Ecto neural progenitor cell (in vitro differentiated cells): ENCODE results near the gene SETBP1.

Experiments
- DNase-seq: peaks from one replicate; pipeline ENCODE4 v3.0.0-alpha.2; 2018; ENCODE audit warnings: low spot score

SETBP1 gene

DNA sequence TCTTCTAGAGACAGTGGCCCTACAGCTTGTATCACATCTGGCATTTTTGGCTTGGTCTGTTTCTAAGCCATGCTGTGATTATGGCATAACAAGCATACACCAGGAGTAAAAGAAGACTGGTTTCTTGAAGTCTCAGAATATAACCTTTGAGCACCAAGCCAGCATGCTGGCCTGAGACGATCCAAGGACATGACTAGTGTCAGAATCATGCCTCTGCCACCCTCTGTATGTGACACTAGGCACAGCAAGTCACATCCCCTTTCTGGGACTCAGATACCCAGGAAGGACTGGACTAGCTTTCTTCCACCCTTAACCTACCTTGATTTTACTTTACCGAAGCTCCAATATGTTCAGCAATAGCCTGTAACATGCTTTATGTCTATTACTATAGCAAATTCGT is 345.5 kb downstream of the SETBP1 start:
- DNase-seq = no peak

GRCh38 chr18:45034179-45034578 is 353.5 kb downstream of the SETBP1 start:
- no peak for DNase-seq

DNA sequence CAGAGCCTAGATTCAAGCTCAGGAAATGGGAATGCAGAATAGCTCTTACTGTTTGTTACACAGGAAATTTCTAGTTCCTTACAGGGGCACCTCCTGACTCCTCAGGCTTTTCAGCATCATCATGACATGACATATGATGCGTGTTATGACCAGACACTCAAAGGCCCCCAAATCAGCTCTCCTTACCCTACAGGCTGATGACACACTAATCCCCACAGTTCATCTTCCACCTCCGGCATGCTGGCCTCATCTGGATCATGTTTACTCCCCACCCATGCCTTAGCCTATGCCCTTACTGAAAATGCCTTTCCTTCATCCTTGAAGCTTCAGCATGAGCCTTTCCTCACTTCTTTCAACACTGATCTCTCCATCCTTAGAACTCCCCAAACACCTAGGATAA is 356.9 kb downstream of the SETBP1 start:
- DNase-seq = no peak

DNA sequence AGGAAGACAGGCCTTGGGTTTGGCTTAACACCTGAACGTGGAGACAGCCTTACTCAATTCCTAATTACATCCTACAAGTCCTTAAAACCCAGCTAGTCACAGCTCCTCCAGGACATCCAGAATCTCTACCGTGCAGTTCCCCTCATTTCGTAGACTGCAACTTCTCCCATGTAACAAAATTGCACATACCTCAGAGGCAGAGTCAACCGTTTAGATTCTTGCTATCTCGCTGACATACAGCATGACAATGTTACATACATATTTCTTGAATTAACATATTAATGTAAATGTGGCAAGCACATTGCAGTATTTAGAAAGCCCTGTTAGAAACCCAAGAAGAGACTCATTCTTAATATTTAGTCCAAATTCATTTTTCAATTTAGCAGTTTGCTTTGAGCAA is 358.7 kb downstream of the SETBP1 start:
- DNase-seq = no peak

- no peak for DNase-seq
Observed at GRCh38 chr18:45040879-45041278, 360.2 kb downstream of the SETBP1 start.

DNA sequence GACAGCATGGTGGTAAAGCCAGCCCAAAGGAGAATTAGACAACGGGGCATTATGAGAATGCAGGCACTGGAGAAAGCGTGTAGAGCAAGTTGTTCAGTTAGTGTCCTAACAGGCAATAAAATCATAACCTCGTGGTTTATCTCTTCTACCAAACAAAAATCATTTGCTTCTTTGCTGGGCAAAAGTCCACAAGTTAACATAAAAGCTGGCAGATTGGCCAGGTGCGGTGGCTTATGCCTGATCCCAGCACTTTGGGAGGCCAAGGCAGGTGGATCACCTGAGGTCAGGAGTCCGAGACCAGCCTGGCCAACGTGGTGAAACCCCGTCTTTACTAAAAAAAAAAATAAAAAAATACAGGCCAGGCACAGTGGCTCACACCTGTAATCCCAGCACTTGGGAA is 364.1 kb downstream of the SETBP1 start:
- DNase-seq = no peak

- no peak for DNase-seq
Observed at GRCh38 chr18:45046228-45046627, 365.5 kb downstream of the SETBP1 start.

DNA sequence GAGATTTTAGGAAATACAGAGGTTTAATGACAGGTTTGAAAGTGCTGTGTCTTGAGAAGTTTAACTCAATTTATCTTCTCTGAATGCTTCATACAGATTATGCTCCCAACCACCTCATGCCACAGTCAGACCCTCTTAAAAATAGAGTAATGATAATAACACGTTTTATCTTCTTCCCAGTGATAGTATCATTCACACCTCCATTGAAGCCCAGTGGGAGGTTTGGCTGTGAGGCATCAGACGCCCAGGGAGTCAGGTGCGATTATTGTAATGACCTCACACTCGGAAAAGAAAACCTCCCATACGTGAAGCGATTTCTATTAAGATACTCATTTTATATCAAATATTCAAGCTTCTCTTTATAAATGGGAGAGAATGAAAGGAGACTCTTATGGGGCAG is 366.3 kb downstream of the SETBP1 start:
- DNase-seq = no peak

DNA sequence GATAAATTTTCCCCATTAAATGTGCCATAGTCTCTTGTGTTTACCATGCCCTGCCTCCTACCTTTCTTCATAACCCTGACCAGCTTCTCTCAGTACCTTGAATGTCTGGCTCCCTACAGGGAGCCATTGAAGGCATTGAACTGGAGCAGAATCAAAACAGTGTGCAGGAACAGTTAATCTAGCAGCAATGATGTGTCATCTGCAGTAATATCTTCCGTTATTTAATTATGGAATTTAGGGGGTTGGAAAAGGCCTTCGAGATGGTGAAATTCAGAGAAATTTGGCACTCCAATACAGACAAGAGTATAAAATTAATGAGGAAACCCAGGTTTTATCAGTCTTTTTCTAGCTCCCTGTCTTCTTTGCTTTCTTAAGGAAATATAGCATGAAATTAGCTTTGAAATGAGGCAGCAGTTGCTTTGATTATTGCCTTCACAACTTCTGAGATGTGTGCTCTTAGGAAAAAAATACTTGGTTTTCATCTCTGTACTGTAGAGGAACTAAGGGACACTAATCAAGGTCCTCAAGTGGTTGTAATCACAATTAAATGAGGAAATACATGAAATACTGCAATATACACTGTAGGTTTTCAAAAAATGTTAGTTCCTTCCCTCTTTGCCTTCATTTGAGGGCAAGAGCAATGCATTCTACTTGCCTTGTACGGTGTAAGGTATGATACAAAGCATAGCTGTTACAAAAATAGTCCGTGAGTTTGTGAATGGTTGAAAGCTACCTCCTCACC is 369.1 kb downstream of the SETBP1 start:
- no peak for DNase-seq

DNA sequence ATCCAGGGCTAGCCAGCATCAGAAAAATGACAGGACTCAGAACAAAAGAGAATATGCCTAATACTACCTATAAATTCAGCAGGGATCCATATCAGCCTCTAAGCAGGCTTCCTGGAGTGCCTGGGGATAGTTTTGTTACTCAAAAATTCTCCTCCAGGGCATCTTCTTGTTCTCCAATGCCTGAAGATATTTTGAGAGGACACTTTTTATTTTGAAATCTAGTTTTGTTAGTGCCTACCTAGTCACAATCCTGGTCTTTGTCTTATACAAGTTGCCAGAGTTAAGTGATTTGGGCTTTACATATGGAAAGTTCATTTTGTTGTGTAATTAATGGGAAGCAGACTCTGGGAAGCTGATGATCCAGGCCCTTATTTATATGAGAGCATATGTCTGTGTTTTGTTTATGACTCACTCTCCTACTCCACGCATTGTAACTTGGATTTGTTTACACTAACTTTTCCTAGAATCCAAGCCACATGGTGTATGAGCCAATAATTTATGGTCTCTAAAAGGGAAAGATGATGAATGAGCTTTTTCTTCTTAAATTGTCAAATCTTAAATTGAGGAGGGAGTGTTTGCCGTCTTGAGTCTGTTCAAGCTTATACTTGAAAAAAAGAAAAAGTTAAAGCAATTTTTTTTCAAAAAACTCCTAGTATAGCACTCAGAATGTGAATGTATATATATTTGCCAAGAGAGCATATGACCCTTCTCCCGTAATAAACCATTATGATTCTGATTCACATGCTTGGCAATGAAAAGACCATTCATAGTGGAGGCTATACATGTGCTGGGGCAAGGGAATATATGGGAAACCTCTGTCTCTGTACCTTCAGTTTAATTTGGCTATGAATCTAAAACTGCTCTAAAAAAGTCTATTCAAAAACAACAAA is 370.3 kb downstream of the SETBP1 start:
- DNase-seq = no peak

GRCh38 chr18:45054636-45055035 is 373.9 kb downstream of the SETBP1 start:
- DNase-seq = no peak

GRCh38 chr18:45055811-45056210 is 375.1 kb downstream of the SETBP1 start:
- no peak for DNase-seq

DNA sequence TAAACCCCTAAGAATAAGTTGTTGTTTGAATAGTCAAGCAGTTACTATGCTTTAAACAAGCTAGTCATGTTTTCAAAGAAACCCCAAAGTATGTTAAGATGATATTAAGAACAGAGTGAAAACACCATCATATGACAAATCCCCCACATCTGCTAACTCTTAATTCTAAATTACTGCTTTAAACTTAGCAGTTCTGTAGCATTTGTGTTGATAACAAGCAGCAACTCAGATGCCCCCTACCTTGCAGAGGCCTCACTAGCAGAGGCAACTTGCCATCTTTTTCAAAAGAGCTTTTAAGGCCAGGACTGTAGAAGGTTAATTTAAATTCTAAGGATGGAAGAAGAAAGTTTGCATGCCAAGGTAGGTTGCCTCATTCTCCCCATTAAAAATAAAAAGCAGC is 376.2 kb downstream of the SETBP1 start:
- no peak for DNase-seq

DNA sequence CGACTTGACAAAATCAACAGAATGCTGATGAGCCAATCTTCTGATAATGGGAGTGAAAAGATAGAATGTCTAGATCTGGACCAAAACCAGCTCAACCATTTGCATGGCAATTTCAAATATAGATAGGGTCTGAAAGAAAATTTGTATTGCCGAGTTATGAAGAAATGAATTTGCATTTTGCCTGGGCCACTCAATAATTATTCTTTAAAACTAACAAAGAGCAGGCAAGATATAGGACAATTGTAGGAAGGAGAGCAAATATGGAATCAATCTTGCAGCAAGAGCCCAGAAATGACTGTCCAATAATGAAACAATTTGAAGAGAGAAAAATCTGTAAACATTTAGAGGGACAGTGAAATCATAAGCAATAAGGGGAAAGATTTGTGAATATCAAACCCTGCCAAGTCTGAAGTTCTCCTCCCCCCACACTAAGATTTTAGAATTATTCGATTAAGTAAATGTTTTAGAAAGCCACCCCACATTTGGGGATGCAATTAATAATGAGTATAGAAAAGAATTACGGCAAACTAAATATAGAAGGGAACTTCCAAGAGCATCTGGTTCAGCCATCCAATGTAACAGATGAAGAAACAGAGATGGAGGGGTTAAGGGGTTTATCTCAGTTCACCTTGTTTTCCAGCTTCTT is 377.4 kb downstream of the SETBP1 start:
- no peak for DNase-seq

- no peak for DNase-seq
Observed at GRCh38 chr18:45059695-45060094, 379.0 kb downstream of the SETBP1 start.

DNA sequence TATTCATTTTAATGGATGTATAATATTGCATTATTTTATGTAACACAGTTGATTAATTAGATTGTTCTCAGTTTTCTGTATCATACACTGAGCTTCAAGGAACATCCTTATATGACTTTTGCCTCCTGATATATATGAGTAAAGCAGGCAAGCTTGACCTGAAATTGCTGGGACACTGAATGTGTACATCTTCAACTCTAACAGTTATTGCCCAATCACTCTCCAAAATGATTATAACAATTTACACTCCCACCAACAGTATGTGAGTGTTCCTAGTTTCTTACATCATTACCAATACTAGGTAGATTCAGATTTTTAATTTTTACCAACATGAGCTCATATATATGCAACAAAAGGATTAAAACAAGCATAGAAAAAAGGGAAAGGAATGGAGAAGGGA is 379.4 kb downstream of the SETBP1 start:
- DNase-seq = no peak

DNA sequence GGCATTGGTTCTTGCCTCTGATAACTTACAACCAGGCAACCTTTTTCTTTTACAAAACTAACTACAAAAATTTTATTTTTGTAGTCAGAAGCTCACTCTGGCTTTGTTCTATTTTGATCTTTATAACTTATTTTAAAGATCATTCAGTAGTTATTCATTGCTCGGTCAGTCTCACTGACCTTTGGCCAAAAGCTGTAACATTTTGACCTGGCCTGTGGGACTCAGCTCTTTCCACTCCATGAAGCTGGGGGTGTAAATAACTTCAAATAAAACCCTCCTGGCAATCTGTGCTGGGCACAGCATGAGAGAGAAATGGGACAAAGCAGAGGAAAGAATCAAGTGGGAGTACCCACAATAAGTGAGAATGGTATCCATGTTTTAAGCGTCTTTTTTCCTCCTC is 380.7 kb downstream of the SETBP1 start:
- DNase-seq = no peak

DNA sequence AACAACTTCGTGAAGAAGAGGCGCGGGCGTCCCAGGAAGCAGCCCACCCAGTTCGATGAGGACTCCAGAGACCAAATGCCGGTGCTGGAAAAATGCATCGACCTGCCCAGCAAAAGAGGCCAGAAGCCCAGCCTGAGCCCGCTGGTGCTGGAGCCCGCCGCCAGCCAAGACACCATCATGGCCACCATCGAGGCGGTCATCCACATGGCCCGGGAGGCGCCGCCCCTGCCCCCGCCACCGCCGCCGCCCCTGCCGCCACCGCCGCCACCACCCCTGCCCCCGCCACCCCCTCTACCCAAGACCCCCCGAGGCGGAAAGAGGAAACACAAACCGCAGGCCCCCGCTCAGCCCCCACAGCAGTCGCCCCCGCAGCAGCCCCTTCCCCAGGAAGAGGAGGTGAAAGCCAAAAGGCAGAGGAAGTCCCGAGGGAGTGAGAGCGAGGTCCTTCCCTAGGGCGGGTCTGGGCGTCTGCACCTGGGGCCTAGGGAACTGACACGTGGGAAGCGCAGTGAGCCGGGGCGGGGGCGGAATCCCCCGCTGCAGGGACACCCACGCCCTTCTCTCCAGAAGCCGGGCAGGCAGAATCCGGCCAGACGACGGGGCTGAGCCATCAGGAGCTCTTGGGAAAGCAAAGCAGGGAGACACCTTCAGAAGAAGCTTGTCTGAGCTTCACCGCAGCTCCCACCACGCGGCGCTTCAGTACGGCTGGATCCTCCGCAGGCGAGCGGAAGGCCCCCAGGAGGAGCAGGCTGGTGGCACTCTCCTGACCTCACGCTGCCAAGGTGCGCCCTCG is 382.8 kb downstream of the SETBP1 start:
- DNase-seq = no peak

GRCh38 chr18:45066210-45066609 is 385.5 kb downstream of the SETBP1 start:
- DNase-seq = no peak

- no peak for DNase-seq
Observed at GRCh38 chr18:45066886-45067285, 386.2 kb downstream of the SETBP1 start.

DNA sequence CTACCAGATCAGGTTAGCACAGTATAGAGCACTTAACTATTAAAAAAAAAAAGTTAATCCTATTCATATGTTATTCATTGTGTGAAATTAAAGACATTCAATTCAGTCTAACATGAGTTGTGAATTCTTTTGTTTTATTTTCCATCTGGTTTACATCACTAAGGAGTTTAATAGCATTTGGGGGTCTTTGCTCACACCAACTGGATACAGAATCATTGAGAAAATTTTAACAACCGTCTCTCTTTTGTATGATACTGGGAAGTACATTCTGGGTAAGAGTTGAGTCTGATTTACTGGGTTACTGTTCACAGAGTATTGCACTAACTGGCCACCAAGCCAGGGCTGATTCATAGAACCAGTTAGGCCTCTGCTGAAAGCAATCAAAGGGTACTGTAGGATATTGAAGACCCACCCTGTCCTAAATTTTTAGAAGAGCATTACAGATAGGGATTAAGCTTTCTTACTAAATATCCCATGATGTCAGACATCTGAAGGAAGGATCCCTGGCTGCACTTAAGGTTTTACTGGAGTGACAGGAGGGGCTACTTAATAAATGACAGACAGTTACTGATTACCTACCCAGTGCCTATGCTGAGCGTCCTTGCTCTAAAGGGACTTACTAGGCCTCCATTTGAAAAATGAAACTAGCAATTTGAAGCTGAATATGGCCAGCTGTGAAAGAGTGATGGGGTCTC is 387.9 kb downstream of the SETBP1 start:
- DNase-seq = no peak

- DNase-seq = no peak
Observed at GRCh38 chr18:45069546-45069945, 388.9 kb downstream of the SETBP1 start.
